Left ventricle myocardium inferior (tissue), 1 donor: ENCODE results near the gene ETV4. TPM values are rescaled to one million over a fixed set of nuclear protein-coding genes. Genes with fewer than 3 reads are reported as not detected.

ENCODE experiments used
- DNase-seq: peaks from one replicate; pipeline ENCODE4 v3.0.0-alpha.2; 2020
- H3K27ac ChIP-seq: fragments of 200-600 bp; replicated peaks from 2 replicates; pipeline ENCODE4 v1.8.0; 2021
- H3K27me3 ChIP-seq: fragments of 200-600 bp; 2 replicates; pipeline ENCODE4 v1.8.0; 2021; ENCODE audit warnings: low read depth
- H3K36me3 ChIP-seq: fragments of 200-600 bp; 2 replicates; pipeline ENCODE4 v1.8.0; 2021
- H3K4me1 ChIP-seq: fragments of 200-600 bp; 2 replicates; pipeline ENCODE4 v1.8.0; 2021
- H3K4me3 ChIP-seq: fragments of 200-600 bp; 2 replicates; pipeline ENCODE4 v1.8.0; 2021; ENCODE audit warnings: mild to moderate bottlenecking, moderate library complexity
- H3K9me3 ChIP-seq: fragments of 200-600 bp; replicated peaks from 2 replicates; pipeline ENCODE4 v1.8.0; 2021
- intact Hi-C: fragments of 100-400 bp; cut with micrococcal nuclease; formaldehyde crosslinking; loops from one replicate; pipeline ENCODE4 v1.11.0; 2022
- total RNA-seq: library from RNA; stranded (reverse); fragmentation: NEBNext Ultra II Directional; extraction: Animal tissue kit (Norgen Biotek cat#: 25700); gene quantifications from one replicate; pipeline ENCODE4 v1.2.1, GENCODE V29; 2021
- TF ChIP-seq, protein P1 (sequence below): fragments of 200-600 bp; IDR thresholded peaks from 2 replicates; pipeline ENCODE4 v1.8.0; 2021; ENCODE audit warnings: antibody characterized with exemption, mild to moderate bottlenecking, borderline replicate concordance
- donor health status: DM: no; HTN: yes; CAD: no; lungs with severe emphysema.

Gene ETV4
- total RNA-seq, 1 donor from 2014 or later: 0.60 TPM

DNA sequence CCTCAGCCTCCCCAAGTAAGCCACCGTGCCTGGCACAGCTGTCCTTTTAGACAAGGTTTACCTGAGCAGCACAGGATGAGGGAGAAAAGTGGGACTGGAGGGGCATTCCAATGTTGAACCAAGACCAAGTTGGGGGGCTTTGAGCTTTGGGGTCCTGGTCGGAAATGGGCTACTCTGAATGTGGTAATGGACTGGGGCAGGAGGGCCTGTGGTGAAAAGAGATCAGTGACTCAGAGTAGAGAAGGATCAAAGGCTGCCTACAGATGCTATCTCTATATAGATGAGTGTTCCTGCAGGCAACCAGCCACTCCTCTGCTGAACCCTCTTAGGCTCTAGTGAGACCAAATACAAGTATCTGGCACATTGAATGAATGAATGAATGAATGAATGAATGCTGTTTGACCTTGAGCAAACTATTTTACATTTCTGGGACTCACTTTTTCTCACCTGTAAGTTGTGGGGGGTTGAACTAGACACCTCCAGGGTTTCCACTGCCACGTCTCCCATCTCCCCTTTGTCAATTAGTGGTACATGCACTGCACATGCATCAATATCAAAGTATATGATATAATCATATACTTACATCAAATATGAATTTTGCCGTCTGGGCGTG is 26.3 kb upstream of the ETV4 start:
- TF ChIP-seq, protein P1, sequence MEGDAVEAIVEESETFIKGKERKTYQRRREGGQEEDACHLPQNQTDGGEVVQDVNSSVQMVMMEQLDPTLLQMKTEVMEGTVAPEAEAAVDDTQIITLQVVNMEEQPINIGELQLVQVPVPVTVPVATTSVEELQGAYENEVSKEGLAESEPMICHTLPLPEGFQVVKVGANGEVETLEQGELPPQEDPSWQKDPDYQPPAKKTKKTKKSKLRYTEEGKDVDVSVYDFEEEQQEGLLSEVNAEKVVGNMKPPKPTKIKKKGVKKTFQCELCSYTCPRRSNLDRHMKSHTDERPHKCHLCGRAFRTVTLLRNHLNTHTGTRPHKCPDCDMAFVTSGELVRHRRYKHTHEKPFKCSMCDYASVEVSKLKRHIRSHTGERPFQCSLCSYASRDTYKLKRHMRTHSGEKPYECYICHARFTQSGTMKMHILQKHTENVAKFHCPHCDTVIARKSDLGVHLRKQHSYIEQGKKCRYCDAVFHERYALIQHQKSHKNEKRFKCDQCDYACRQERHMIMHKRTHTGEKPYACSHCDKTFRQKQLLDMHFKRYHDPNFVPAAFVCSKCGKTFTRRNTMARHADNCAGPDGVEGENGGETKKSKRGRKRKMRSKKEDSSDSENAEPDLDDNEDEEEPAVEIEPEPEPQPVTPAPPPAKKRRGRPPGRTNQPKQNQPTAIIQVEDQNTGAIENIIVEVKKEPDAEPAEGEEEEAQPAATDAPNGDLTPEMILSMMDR: no peak
- Histone ChIP-seq H3K4me1 (peaks cover 10% of the 10 kb centered on the region), H3K9me3 (no peaks in the 10 kb centered on the region), H3K36me3 (no peaks in the 10 kb centered on the region), H3K27me3 (no peaks in the 10 kb centered on the region), H3K4me3 (no peak overlapping the region), H3K27ac (no peak overlapping the region)
- intact Hi-C loops: no loop called here
- no peak for DNase-seq

DNA sequence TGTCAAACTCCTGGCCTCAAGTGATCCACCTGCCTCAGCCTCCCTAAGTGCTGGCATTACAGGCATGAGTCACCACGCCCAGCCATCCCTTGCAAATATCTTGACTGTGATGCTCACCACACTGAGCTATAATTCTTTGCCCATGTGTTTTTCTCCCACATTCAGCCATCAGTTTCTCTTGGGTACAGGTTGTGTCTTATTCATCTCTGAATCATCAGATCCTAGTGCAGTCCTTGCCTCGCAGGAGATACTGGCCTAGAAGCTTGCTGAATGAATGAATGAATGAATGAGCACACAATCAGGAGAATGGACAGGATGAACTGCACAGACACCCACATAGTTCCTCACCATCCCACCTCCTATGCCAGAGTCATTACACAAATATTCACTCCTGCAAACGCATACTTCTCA is 24.4 kb upstream of the ETV4 start:
- Histone ChIP-seq H3K9me3 (no peaks in the 10 kb centered on the region), H3K4me1 (no peaks in the 10 kb centered on the region), H3K4me3 (no peak overlapping the region), H3K36me3 (no peaks in the 10 kb centered on the region), H3K27me3 (no peaks in the 10 kb centered on the region), H3K27ac (no peak overlapping the region)
- intact Hi-C loops: no loop called here
- no peak for DNase-seq
- TF ChIP-seq, protein P1: no peak

DNA sequence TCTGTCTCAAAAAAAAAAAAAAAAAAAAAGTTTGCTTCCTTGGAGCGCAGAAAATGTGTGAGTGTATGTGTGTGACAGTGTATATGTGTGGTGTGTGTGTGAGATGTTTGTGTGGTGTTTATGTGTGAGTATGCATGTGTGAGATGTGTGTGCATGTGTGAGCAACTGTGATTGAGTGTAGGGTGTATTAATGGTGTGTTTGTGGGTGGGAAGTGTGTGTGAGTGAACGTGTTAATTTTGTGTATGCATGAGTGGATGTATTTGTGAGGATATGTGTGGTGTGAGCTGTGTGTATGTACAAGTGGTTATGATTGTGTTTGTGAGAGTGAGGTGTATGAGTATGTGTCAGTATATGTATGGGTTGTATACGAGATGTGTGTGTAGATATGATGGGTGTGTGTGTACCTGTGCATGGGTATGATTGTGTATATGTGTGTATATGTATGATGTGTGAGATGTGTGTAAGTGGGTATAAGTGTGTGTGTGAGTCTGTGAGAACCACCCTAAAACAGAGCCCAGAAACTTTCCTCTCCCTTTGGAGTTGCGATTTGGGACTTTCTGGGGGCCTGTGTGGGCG is 22.5 kb upstream of the ETV4 start:
- H3K27ac ChIP-seq: no peak overlapping the region
- no peaks in the 10 kb centered on the region for H3K36me3 ChIP-seq
- no peak overlapping the region for H3K4me3 ChIP-seq
- intact Hi-C loops: no loop called here
- no peaks in the 10 kb centered on the region for H3K4me1 ChIP-seq
- no peak for DNase-seq
- H3K9me3 ChIP-seq: no peaks in the 10 kb centered on the region
- no peaks in the 10 kb centered on the region for H3K27me3 ChIP-seq
- TF ChIP-seq, protein P1: no peak

DNA sequence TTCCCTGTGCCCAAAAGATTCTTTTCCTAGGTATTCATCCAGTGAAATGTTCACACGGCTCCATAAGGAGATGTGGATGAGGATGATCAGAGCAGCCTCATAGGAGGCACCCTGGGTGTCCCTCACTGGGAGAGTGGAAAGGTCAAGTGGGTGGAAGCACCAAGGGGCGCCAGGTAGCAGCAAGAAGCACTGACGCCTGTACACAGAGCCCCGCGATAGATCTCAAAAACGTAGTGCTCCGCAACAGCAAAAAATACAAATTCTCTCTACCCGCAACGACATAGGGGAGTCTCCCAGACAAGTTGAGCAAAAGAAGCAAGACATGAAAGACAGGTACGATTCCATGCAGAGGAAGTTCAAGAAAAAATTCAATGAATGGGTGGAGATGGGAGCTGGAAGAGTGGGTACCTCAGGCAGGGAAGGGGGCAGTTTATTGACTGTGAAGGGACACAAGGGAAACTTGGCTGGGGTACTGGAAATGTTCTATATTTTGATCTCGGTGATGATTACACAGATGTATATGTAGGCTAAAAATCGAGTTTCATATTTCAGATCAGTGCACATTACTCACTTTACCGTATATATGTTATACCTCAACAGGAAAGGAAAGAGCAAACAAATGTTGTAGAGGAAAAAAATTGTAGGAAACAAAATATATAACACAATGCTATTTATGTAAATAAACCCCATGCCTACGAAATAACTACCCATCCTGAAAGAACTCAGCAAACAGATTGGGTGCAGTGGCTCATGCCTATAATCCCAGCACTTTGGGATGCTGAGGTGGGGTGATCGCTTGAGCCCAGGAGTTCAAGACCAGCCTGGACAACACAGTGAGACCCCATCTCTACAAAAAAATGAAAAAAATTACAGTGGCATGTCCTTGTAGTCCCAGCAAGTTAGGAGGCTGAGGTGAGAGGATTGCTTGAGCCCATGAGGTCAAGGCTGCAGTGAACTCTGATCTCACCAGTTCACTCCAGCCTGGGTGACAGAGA is 17.8 kb upstream of the ETV4 start:
- intact Hi-C loops: no loop called here
- Histone ChIP-seq H3K27ac (no peak overlapping the region), H3K36me3 (no peaks in the 10 kb centered on the region), H3K4me1 (peaks cover 16% of the 10 kb centered on the region), H3K4me3 (no peak overlapping the region), H3K9me3 (no peaks in the 10 kb centered on the region), H3K27me3 (no peaks in the 10 kb centered on the region)
- no peak for DNase-seq
- TF ChIP-seq, protein P1: no peak

DNA sequence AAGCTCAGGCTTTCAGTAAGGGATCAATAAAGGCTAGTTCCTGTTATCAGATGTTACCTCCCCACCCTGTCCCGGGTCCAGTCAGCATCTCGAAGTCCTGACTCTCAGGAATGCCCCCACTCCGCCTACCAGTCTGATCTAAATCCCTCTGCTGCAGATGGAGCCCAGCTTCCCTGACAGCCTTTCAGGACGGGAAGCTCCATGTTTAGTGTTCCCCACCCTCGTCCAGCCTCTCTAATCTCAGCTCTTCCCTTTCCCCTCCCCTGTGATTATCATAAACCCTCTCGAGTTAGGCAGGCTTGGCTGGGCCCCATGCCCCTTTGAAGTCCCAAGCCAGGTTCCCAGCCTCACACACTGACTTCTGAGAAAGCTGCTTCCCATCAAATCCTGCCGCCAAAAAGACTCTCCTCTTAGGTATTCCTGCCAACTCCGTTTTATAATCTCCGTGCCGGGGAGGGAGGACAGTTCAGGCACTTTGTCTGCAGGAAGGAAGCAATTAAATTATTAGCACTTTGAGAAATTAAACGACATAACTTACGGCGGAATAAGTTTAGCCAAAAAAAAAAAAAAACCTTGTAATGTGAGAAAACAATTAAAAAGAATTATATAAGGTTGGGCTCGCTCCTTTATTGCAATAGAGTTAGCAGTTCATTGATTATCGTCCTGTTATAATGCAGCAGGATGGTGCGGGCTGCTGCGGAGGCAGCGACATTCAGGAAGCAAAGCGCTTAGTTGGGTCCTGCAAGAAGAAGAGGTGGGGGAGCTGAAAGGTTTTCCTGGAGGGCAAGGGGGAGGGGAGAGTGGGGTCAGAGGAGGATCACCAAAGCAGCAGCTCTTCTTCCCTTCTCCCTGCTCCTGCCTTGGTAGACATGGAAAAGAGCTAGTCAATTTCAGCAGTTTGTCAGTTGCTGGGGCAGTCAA is 16.8 kb upstream of the ETV4 start:
- Histone ChIP-seq H3K27ac (no peak overlapping the region), H3K27me3 (no peaks in the 10 kb centered on the region), H3K4me1 (peaks cover 17% of the 10 kb centered on the region), H3K9me3 (no peaks in the 10 kb centered on the region), H3K36me3 (no peaks in the 10 kb centered on the region), H3K4me3 (no peak overlapping the region)
- DNase-seq: no peak
- intact Hi-C loops: no loop called here
- TF ChIP-seq, protein P1: no peak
